ENCODE measurements around the gene REN. TPM values are rescaled to one million over a fixed set of nuclear protein-coding genes. Genes with fewer than 3 reads are reported as not detected.

Gene REN
- total and polyA plus RNA-seq, 2 donors (not counting 3 experiments of a cell fraction or from before 2014, with no cell fraction given): 0.11 TPM; not detected in 1

DNA sequence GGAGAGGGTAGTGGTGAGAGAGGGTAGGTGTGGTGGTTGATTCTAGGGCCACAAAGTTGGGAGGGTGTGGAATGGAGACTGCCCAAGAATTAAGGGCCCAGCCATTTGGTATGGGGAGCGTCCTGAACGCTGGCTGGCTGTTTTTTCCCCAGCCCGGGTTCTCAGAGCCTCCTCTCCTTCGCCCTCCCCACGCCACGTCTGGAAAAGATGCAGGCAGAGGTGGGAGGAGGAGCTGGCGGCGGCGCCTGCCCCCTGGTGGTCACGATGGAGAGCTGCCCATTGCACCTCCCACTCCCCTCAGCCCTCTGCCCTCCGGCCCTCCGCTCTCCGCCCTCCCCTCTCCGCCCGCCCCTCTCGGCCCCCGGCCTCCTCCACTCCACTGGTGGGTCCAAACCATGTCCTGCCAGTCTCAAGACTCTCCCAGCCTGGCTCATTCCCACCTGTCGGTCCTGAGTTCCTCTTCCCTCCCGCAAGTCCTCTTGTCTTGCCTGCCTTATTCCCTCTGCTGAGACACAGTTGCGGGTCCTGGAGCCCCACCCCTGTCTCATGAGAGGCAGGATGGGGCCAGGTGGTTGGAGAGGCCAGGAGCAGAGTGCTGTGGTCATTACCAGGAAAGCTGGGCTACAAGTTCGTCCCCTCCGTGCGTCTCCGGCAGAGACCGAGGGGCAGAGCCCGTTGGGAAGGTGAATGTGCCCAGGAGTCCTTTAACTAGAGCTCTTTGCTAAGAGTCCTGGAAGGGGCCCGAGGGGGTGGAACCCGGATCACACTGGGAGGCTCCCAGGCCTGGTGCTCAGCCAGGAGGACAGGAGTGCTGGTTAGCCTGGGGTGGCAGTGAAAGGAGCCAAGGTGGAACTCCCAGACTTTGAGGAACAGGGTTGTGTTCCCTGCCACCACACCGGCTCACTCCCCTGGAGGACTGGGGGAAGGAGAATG is 36.9 kb downstream of the REN start:
- peak; percentile 66 for DNase-seq (ENCODE audit: low read depth, low spot score)
- H3K4me2 ChIP-seq (ENCODE audit: insufficient read depth, low read length): no peak overlapping the region
- H2AFZ ChIP-seq (ENCODE audit: low read depth, low read length): no peak overlapping the region
- no peaks in the 10 kb centered on the region for H3K79me2 ChIP-seq (ENCODE audit: control insufficient read depth, insufficient read depth, low read length)
- BruUV-seq (replicated peaks): no TSS peak
- intact Hi-C loops (cut with micrococcal nuclease) (loop anchor here (1.0 to 10.0 kb wide), 4 partner anchors 134 to 502 kb away; partner anchors contain the start of gene ATP2B4), dilution Hi-C loops (cut with MboI; ENCODE audit: extremely low pct_ligation_motif_present, low sequenced_read_pairs) (loop anchor here (25.0 kb wide), 1 partner anchor 267 kb away; the partner anchor contains the start of gene SNRPE)
- no peak overlapping the region for H3K4me3 ChIP-seq (replicated peaks in 1 of 3; ENCODE audit: insufficient read depth in 1 of 3, low read depth in 1 of 3, low read length in 3 of 3)
- no peaks in the 10 kb centered on the region for H3K9me3 ChIP-seq (replicated peaks; ENCODE audit: control insufficient read depth, insufficient read depth, low read length)
- H3K4me1 ChIP-seq (ENCODE audit: control insufficient read depth, extremely low read depth, insufficient read depth, low read length): peaks cover 26% of the 10 kb centered on the region
- ChIA-PET CTCF (interaction anchor here (0.6 to 19.0 kb wide), 49 partner anchors 9 to 374 kb away, joined by 3 to 903 read pairs (median 5); partner anchors contain the start of genes ETNK2, SNRPE and SOX13), POLR2A (interaction anchor here (0.7 to 1.5 kb wide), 3 partner anchors 35 to 258 kb away, joined by 4 to 6 read pairs (median 5); no protein-coding TSS in a partner anchor)
- no peaks in the 10 kb centered on the region for H4K20me1 ChIP-seq (replicated peaks; ENCODE audit: control insufficient read depth, extremely low read depth, insufficient read depth, low read length)
- FAIRE-seq: peak; percentile 81
- no peaks in the 10 kb centered on the region for H3K9me1 ChIP-seq (replicated peaks; ENCODE audit: control insufficient read depth, extremely low read depth, insufficient read depth, low read length)
- no peak overlapping the region for H3K9ac ChIP-seq (replicated peaks; ENCODE audit: extremely low read depth, insufficient read depth, low read length)
- TF ChIP-seq, protein P1, sequence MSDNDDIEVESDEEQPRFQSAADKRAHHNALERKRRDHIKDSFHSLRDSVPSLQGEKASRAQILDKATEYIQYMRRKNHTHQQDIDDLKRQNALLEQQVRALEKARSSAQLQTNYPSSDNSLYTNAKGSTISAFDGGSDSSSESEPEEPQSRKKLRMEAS (IDR thresholded peaks at IDR 0.05; ENCODE audit: insufficient read depth, insufficient read length): no peak
- TF ChIP-seq EZH2 (IDR thresholded peaks at IDR 0.05; ENCODE audit: borderline replicate concordance, low read depth, low read length, severe bottlenecking) (no peak), POLR2AphosphoS5 (IDR thresholded peaks at IDR 0.05; ENCODE audit: insufficient read depth, low read depth, low read length) (no peak), MYC (IDR thresholded peaks at IDR 0.05; ENCODE audit: low read depth, low read length) (no peak)
- TF ChIP-seq, protein P2, sequence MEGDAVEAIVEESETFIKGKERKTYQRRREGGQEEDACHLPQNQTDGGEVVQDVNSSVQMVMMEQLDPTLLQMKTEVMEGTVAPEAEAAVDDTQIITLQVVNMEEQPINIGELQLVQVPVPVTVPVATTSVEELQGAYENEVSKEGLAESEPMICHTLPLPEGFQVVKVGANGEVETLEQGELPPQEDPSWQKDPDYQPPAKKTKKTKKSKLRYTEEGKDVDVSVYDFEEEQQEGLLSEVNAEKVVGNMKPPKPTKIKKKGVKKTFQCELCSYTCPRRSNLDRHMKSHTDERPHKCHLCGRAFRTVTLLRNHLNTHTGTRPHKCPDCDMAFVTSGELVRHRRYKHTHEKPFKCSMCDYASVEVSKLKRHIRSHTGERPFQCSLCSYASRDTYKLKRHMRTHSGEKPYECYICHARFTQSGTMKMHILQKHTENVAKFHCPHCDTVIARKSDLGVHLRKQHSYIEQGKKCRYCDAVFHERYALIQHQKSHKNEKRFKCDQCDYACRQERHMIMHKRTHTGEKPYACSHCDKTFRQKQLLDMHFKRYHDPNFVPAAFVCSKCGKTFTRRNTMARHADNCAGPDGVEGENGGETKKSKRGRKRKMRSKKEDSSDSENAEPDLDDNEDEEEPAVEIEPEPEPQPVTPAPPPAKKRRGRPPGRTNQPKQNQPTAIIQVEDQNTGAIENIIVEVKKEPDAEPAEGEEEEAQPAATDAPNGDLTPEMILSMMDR (IDR thresholded peaks at IDR 0.05; ENCODE audit: extremely low read depth in 1 of 2, insufficient read depth in 1 of 2, low read depth in 1 of 2, low read length in 2 of 2): peak; percentile 81 to 93
- no peak overlapping the region for H3K27ac ChIP-seq (ENCODE audit: insufficient read depth, low read depth, low read length)
- peaks cover 0 to 18% of the 10 kb centered on the region in 2 experiments for H3K36me3 ChIP-seq (ENCODE audit: control insufficient read depth in 2 of 2, extremely low read depth in 1 of 2, insufficient read depth in 2 of 2, low read length in 2 of 2)
- H3K27me3 ChIP-seq (ENCODE audit: control insufficient read depth in 2 of 2, insufficient read depth in 2 of 2, low read length in 2 of 2): no peaks in the 10 kb centered on the region

Measured in endothelial cell of umbilical vein (primary cell).